Amniotic stem cell (primary cell): ENCODE results near the gene EFNA5.

Experiments used
- DNase-seq: peaks from one replicate; lab custom pipeline; 2025; lab: John Stamatoyannopoulos, UW

Gene EFNA5

DNA sequence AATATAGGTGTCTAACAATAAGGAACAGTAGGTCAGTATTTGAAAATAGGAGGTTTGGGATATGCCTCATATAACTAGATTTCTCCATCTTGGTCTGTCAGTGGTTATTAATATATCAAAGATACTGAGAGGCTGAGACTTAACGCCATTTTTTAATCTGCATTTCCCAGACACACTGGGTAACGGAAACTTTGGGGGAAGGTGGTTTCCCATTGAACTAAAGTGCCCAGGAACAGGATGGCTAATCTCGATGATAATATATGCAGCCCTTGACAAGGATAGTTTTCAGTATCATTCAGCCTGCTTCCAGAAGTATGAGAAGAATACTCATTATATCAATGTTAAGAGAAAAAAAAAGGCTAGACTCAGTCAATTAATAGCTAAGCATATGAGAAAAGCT lies 30.7 kb downstream of the EFNA5 start:
- DNase-seq: no peak

DNA sequence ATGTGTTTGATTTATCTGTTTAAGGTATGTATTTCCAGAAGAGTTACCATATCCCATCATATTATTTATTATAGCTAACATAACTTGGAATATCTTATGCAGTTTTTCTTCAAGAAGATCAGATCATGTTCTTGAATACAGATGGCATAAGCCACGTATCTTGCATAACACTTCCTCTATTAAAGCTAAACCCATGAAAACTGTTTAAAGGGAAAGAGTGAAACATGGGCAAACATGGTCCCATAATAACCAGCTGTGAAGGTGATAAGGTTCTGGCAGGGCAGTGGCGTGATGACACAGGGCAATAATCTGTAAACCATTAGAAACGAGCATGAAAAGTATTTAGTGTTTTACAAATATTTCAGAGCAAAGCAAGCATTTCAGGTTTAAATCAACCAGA lies 34.2 kb downstream of the EFNA5 start:
- no peak for DNase-seq

DNA sequence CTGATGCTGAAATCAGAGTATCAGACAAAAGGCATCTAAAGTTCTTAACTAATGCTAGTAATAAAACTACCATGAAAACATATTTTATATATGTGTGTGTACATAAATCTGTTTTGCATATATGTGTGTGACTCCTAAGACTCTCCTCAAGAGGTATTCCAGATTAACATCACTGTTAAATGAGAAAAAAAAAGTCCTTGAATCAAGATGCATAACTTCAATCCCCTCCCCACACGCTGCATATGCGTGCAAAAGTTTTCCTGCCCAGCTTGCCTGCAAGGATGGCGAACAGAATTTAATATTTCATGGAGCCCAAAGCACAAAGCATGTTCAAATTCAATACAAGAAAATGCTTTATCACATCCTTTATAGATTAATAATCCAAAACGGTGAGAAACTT lies 34.7 kb downstream of the EFNA5 start:
- DNase-seq: no peak

DNA sequence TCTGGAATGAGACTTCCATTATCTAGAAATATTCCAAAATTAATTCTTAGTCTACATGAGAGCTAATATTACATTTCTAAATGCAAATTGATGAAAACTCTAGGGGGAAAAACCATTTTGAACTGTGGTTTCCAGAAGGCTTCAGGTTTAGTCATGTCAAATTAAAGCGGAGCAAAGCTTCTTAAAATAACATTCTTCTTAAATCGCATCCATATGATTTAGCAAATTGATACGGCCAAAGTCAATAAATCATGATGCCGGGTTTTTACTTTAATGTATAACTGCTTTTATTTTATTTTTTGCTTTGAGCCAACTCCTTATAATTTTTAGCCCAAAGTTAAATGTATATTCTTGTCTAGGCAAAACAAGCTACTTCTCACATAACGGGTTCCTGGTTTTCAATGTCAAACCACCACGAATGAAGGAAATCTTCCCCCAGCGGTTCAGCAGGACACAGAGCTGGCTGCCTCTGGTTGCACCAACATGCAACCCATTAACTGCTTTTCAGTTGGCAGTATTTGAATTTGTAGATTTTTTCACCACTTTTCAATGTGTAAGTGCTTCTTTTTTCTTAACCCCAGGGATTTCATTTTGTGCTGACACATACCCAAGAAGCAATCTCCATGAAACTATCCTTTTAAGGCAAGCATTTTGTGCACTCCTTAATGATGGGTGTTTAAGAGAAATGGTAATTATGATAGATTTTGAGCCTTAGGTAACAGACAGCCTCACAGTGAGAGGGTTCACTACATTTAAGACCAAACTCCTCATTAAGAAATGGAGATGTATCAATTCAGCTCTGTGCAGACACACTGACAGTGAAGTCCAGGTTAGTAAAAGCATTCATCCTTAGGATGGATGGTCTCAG lies 35.5 kb downstream of the EFNA5 start:
- DNase-seq: no peak

DNA sequence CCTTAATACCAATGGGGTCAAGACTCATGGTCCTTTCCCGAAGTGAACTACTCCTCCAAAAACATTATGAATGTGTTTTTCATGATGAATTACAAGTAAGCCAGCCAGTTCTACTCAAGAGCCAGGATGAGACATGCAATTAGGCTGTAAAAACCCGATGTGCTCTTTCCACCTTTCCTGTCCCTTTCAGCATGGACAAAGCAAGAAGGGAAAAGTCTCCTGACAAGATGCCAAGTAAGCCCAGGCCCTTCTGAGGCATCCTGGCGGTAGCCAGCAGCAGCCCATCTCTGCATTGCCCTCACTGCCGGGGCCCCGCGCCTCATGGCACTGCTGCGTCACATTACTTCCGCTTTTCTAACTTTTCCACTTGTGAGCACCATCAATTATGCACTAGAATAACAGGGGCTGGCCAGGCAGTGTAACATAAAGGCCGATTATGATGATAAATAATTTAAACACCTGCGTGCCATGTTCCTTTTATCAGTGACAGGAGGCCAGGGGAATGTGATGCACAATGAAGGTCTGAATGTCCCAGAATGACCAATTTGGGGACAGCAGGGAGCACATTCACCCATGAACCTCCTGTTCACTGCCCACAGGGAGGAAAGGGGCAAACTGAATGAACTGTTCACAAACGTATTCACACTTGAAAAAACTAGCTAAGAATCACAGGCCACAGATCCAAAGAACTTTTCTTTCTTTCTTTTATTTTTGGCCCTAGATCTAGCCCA lies 37.4 kb downstream of the EFNA5 start:
- DNase-seq: no peak

DNA sequence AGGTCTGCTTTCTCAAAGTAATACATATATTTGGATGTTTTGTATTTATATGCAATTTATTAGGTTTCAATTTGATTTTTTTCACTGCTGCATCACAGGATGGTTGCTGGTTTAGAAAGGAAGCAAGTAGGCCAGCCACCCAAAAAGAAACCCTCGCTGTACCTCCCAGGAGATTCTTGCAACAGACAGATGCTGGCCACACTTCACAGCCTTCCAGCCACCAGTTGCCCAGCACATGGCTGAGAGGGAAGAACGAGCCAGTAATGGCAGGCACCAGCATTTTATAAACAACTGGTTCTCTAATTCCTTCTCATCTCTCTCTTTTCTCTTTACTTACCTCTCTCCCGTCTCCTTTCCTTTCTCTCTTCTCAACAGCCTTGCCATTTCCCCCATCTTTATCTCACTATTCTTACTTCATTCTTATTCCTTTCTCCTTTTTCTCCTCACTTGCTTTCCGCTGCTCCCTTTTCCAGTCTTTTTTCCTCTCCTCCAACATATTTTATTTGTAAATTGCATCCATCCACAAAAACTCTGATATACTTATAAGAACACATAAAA lies 38.9 kb downstream of the EFNA5 start:
- DNase-seq: no peak

DNA sequence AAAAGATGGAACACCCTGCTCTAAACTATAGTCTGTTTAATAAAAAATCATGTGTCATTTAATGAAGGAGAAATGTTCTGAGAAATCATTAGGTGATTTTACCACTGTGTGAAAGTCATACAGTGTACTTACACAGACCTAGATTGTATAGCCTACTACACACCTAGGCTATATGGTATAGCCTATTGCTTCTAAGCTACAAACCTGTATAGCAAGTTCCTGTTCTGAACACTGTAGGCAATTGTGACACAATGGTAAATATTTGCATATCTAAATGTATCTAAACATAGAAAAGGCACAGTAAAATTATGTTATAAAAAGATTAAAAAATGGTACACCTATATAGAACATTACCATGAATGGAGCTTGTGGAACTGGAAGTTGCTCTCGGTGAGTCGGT lies 40.6 kb downstream of the EFNA5 start:
- DNase-seq: no peak

DNA sequence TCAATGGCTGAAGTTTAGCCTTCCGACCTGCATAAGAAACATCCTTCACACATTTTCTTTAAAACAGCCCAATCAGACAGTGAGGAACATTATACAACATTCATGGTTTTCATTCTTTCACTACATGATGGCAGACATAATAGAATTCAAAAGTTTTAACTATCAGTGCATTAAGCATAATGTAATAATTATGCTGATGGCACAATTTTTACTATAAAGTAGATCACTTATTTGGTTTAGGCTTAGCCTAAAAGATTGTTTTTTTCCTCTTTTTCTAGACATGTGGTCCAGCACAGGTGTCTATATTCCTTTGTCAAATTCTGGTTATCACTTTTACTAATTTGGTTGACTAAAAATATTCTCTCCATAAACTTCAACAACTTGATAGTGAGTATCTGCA lies 46.5 kb downstream of the EFNA5 start:
- DNase-seq: no peak

DNA sequence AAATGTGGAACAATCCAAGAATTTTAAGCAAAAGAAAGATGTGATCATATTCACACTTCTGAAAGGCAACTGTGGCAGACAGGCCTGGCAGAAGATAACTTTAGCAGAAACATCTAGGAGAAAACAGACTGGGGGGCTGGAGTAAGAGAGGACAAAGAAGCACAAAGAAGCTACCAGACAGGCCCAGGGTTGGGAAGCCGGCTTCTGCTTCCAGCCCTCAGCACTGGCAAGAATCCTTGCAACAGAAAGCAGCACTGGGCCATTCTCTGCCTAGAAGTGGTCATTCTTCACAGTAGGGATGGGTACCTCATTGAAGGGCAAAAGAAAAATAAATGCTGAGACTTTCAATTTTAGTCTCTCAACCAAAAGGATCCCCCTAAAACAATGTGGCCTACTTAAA lies 49.6 kb downstream of the EFNA5 start:
- DNase-seq: no peak

DNA sequence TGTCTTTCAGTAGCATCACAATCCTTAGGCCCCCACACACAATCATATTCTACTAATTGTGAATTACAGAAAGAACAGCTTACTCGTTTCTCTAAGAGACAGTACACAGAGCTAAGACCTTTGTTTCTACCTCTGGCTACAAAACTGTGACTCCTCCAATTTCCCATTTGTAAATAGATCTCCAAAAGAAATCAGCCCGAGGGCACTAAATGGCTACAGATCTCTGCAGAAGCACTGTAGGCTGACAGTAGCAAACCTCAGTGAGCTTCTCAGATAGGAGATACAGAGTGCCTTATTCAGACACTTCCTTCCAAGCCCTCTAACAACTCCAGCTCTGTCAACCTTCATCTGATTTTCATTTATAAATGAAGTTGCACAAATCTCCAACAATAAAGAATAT lies 51.0 kb downstream of the EFNA5 start:
- DNase-seq: no peak

DNA sequence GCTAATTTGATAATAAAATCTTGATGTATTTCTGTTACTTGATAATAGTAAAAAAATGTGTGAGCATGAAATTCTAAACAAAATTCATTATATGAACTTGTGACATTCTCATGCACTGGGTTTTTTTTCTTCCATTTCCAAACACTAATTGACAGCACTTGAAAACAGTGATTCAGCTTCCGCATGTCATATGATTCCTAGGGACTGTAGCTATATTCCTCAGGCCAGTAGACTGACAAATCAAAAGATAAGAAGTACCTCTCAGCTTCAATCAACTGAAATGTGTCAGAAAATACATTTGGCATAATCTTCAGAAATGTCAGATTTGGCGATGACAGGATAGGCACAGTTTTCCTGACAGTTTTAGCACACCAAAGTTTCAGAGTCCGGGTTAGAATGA lies 52.5 kb downstream of the EFNA5 start:
- no peak for DNase-seq

DNA sequence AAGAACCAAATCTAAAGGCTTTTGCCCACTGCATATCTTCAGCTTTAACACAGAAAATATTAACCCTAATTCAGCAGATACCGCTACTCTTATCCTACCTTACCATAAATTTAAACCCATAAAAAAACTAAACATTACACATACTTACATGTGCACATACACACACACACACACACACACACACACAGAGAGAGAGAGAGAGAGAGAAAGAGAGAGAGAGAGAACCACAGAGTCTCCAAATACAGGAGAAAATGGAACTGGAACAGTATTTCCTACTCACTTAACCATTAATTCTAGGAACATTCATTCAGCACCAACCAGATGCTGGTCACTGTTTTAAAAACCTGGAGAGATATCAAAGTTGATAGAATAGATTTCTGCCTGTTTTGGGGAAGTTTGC lies 53.7 kb downstream of the EFNA5 start:
- DNase-seq: no peak

DNA sequence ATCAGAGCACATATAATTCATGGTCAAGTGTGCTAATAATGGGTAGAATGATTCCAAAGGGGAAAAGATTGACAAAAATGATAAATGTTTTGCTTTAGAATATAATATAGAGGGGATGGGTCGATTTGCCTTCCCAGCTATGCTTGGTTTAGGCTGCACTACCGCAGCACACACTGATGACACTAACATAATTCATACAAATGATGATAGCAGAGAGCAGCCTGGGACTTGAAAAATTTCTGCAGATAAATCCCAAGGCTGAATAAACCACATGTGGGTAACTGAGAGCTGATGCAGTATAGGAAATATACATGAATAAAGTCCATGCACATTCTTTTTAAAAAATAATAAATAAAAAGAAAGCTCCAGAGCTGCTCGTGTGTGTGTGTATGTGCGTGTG lies 54.5 kb downstream of the EFNA5 start:
- no peak for DNase-seq

DNA sequence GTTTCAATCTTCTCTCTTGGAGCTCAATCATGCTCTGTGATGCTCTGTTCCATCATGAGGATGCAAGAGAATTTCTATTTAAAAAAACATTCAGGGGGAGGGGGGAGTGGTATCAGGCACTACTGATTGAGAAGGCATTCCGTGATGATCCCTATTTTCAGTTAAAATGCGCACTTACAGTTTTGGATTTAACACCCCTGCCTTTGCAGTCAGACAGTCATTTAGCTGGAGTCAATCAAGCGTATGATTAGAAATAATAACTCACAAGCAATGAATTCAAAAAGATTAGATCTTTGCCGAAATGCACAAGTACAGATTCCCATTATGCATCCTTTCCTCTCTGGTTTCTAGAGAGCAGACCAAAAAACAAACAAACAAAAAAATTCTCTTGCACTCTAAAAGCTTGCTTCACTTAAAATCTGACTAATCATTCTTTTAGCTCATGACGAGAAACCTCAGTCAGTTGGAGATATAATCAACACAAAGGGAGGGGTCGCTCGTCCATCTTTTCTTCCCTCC lies 55.4 kb downstream of the EFNA5 start:
- DNase-seq: no peak

DNA sequence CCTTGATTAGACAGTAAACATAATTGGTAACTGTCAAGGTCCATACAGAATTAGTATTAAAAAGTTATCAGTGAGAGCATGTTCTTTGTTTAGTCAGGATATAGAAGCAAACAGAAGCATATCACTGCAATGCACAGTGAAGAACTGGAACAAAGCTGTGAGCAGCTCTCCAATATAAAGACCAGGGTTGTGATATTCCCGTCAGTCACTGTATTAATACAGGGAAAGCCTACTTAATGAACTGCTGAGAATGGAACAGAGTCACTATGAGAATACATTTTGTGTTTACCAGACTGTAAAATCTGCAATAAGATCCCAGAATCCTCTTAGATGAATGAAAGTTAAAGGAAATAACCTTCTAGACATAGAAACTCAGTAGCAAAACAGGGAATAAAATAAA lies 58.2 kb downstream of the EFNA5 start:
- DNase-seq: no peak

DNA sequence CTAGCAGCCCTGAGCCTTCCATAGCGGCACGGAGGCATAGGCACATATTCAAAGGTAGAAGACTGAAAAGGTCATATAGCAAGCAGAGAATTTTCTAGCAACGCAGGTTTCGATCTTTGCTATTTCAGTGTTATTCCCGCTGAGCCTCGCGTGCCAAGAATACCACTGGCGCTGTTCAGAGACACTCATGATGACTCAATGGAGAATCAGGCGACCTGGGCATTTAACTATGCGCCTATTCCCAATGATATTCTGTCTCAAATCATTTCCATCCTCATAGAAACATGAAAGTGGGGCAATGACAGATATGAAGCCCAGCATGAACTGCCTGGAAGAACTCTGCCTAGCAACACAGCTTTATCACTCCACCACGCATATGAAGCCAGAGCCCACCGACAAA lies 59.9 kb downstream of the EFNA5 start:
- DNase-seq: no peak

DNA sequence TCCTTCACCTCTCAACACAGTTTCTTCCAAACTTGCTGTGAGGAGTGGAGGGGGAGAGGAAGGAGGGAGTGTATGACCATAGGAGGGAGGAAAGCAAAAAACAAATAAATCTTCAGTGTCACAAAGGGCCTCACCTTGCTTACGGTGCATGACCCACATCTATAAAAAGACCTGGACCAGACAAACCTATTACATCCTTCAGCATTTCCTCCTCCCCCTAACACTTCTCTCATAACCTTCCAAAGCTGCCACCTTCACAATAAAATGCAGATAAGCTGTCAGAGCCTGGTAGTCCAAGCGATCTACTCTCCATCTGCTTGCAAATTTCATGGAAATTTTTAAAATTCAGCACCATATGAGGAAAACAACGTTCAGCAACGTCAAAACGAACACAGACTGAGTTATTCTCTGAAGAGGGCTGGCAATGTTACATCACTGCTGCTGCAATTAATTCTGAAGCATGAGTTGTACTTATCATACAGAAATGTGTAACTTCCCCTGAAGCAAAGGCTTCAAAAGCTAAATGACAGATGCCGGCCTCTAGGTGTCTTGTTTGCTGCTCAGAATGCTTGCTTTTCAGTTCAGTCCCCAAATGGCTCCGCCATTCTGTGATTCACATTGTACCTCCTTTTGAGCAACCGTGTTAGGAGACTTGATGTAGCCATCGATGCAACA lies 62.9 kb downstream of the EFNA5 start:
- no peak for DNase-seq

DNA sequence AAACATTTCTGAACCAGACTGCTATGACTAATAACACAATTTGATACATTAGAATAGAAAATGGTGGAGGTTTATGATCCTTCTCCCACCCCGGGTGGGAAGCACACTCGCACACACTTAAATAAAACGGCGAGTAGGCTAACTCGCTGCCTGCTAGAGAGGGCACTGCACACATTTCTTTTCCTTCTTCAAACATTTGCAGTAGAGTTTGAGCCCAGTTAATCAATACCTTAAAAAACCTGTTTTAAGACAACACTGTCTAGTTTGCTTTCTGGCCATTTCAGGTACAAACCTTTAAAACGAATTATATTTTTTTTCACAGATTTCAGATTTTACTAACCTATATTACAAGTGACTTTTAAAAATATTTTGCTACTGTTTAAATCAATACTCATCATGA lies 63.5 kb downstream of the EFNA5 start:
- no peak for DNase-seq

DNA sequence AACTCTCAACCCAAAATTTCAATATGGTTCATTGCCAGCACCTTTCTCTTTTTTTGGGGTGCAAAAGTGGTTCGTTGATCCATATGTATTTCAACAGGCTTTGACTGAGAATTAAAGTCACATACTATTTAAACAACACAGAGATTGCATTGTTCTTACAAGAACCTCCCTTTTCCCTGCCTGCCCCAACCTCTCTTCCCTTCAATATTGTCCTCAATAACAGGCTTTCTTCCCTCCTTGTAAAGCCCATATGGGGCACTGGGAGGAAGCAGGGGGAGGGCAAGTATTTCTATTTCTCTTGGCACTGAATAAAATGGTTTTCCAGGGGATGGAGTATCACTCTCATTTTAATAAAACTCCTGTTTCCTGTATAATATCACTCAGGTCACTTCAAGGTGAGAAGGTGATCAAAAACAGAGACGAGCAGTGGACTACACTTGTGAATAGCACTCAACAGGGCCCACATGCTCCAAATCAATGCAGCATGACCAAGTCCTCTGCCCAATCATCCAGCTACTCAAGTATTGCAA lies 65.1 kb downstream of the EFNA5 start:
- DNase-seq: no peak

DNA sequence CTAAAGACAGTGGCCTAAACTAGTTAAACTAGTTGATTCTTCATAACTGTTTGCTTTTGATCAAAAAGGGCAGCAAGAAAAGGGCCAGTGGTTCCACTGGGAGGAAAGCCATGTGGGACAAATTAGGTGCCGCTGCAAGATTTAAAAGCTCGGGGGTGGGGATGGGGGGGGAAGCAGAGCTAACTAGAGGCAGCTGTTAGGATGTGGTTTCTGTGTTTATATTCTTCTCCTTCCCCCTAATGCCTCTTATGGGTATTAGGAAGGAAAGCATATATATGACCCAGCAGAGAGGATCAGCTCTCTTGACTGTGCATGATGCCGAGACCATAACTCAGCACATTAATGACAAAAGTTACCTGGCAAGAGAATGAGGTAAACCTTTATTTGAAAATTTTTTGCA lies 65.7 kb downstream of the EFNA5 start:
- no peak for DNase-seq

DNA sequence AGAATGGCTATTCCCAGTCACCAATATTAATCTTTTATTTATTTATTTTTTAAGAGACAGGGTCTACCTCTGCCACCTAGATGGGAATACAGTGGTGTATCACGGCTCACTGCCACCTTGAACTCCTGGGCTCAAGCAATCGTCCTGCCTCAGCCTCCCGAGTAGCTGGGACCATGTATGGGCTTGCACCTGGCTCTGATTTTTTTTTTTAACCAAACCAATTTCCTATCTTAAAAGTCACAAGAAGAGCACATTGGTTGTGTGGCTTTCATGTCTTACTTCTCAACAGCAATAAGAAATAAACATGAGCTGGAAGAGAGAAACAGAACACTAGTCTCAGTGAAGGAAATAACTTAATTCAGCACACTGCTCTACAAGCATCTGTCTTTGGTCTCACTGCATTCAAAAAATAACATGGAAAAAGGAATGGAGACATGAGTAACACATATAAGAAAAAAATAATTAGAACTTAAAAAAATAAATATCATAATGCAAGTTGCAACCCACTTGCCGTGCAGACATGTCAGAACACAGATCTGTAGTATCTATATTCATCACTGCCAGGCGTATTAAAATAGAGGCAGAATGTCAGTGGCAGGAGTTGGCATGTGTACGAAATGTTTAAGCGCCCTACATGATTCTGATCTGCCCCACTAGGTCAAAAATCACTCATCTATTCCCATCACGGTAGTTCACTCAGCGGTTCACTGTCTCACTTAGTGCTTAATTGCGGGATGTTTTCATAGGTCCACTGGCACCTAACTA lies 66.4 kb downstream of the EFNA5 start:
- no peak for DNase-seq

DNA sequence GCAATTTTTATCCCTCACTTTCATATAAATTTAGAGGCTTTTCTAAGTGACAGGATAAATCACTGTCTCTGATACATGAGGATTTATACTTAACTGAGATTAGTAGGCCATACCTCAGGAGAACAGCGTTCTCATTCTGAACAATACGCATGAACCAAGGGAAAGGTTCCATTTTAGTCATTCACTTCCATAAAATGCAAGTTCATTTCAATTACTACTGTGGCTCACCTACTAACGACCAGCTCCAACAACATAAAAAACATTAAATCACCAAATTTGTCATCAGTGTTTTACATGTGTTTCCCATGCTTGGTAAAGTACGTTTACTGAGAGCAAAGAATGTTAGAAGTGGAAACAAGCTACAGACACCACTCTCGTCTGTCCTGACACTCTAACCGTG lies 67.4 kb downstream of the EFNA5 start:
- no peak for DNase-seq
